Measurements from ENCODE around the gene ICE2. TPM values are rescaled to one million over a fixed set of nuclear protein-coding genes. Genes with fewer than 3 reads are reported as not detected.

Gene ICE2
- total RNA-seq, 2 donors from 2014 or later: 89.4 to 99.7 TPM

GRCh38 chr15:60520825-60521368 lies 42.0 kb upstream of the ICE2 start:
- Mint-ChIP-seq H3K9me3 (no peaks in the 10 kb centered on the region), H3K27me3 (ENCODE audit: insufficient read depth) (no peaks in the 10 kb centered on the region), H3K27ac (peak overlapping the region; percentile 23), H3K36me3 (ENCODE audit: low read depth) (peaks cover 13% of the 10 kb centered on the region), H3K4me1 (peaks cover 22% of the 10 kb centered on the region), H3K4me3 (no peak overlapping the region)
- TF ChIP-seq CTCF (conservative IDR thresholded peaks at IDR 0.05): peak; percentile 96
- 70 to 87% methylated on average over 4 to 8 of the region's 8 CpGs for WGBS, 2 experiments (ENCODE audit: insufficient coverage in 1 of 2, insufficient read length in 1 of 2)
- Histone ChIP-seq H3K4me3 (ENCODE audit: low read length) (no peak overlapping the region), H3K36me3 (ENCODE audit: control insufficient read depth, insufficient read depth, low read length) (peaks cover 12% of the 10 kb centered on the region), H3K4me1 (ENCODE audit: control insufficient read depth, insufficient read depth, low read length) (no peaks in the 10 kb centered on the region), H3K27ac (ENCODE audit: low read depth, low read length) (no peak overlapping the region), H3K27me3 (ENCODE audit: control insufficient read depth, insufficient read depth, low read length, poor library complexity, severe bottlenecking) (no peaks in the 10 kb centered on the region), H3K9me3 (ENCODE audit: control insufficient read depth, low read length) (no peaks in the 10 kb centered on the region), H3K9ac (ENCODE audit: extremely low read depth, low read length, poor library complexity, severe bottlenecking) (no peak overlapping the region)
- peak; percentile 91 for DNase-seq

- WGBS, 2 experiments (ENCODE audit: insufficient coverage in 1 of 2, insufficient read length in 1 of 2): 80% methylated on average over 2 to 5 of the region's 6 CpGs
- Histone ChIP-seq H3K4me3 (ENCODE audit: low read length) (no peak overlapping the region), H3K4me1 (ENCODE audit: control insufficient read depth, insufficient read depth, low read length) (no peaks in the 10 kb centered on the region), H3K36me3 (ENCODE audit: control insufficient read depth, insufficient read depth, low read length) (peaks cover 12% of the 10 kb centered on the region), H3K27ac (ENCODE audit: low read depth, low read length) (no peak overlapping the region), H3K27me3 (ENCODE audit: control insufficient read depth, insufficient read depth, low read length, poor library complexity, severe bottlenecking) (no peaks in the 10 kb centered on the region), H3K9ac (ENCODE audit: extremely low read depth, low read length, poor library complexity, severe bottlenecking) (no peak overlapping the region), H3K9me3 (ENCODE audit: control insufficient read depth, low read length) (no peaks in the 10 kb centered on the region)
- Mint-ChIP-seq H3K36me3 (ENCODE audit: low read depth) (peaks cover 13% of the 10 kb centered on the region), H3K4me3 (no peak overlapping the region), H3K27me3 (ENCODE audit: insufficient read depth) (no peaks in the 10 kb centered on the region), H3K9me3 (no peaks in the 10 kb centered on the region), H3K4me1 (peaks cover 22% of the 10 kb centered on the region), H3K27ac (peak overlapping the region; percentile 23)
- no peak for DNase-seq
- TF ChIP-seq CTCF (conservative IDR thresholded peaks at IDR 0.05): no peak
These were observed 41.3 kb upstream of the ICE2 start for GRCh38 chr15:60520013-60520824.

- Mint-ChIP-seq H3K36me3 (ENCODE audit: low read depth) (peaks cover 16% of the 10 kb centered on the region), H3K4me1 (peaks cover 22% of the 10 kb centered on the region), H3K9me3 (no peaks in the 10 kb centered on the region), H3K27me3 (ENCODE audit: insufficient read depth) (no peaks in the 10 kb centered on the region), H3K4me3 (no peak overlapping the region), H3K27ac (no peak overlapping the region)
- Histone ChIP-seq H3K36me3 (ENCODE audit: control insufficient read depth, insufficient read depth, low read length) (peaks cover 4% of the 10 kb centered on the region), H3K27ac (ENCODE audit: low read depth, low read length) (no peak overlapping the region), H3K4me3 (ENCODE audit: low read length) (no peak overlapping the region), H3K27me3 (ENCODE audit: control insufficient read depth, insufficient read depth, low read length, poor library complexity, severe bottlenecking) (no peaks in the 10 kb centered on the region), H3K4me1 (ENCODE audit: control insufficient read depth, insufficient read depth, low read length) (no peaks in the 10 kb centered on the region), H3K9ac (ENCODE audit: extremely low read depth, low read length, poor library complexity, severe bottlenecking) (no peak overlapping the region), H3K9me3 (ENCODE audit: control insufficient read depth, low read length) (no peaks in the 10 kb centered on the region)
- DNase-seq: no peak
- no peak for TF ChIP-seq CTCF (conservative IDR thresholded peaks at IDR 0.05)
- 88 to 100% methylated on average over 1 of the region's 1 CpG for WGBS, 2 experiments (ENCODE audit: insufficient coverage in 1 of 2, insufficient read length in 1 of 2)
These were observed 40.3 kb upstream of the ICE2 start for GRCh38 chr15:60519218-60519617.

All from endodermal cell (in vitro differentiated cells).